Left ventricle myocardium inferior (tissue), 1 donor: ENCODE data around the gene PKP1. TPM values are rescaled to one million over a fixed set of nuclear protein-coding genes. Genes with fewer than 3 reads are reported as not detected.
"Not testable (repeated sequence)": the region's sequence is repeated elsewhere in the genome, so short reads cannot be mapped to it uniquely, and the experiment has no call there.

Experiments used
- DNase-seq: peaks from one replicate; pipeline ENCODE4 v3.0.0-alpha.2; 2020
- H3K27ac ChIP-seq: fragments of 200-600 bp; replicated peaks from 2 replicates; pipeline ENCODE4 v1.8.0; 2021
- H3K27me3 ChIP-seq: fragments of 200-600 bp; 2 replicates; pipeline ENCODE4 v1.8.0; 2021; ENCODE audit warnings: low read depth
- H3K36me3 ChIP-seq: fragments of 200-600 bp; 2 replicates; pipeline ENCODE4 v1.8.0; 2021
- H3K4me1 ChIP-seq: fragments of 200-600 bp; 2 replicates; pipeline ENCODE4 v1.8.0; 2021
- H3K4me3 ChIP-seq: fragments of 200-600 bp; 2 replicates; pipeline ENCODE4 v1.8.0; 2021; ENCODE audit warnings: mild to moderate bottlenecking, moderate library complexity
- H3K9me3 ChIP-seq: fragments of 200-600 bp; replicated peaks from 2 replicates; pipeline ENCODE4 v1.8.0; 2021
- intact Hi-C: fragments of 100-400 bp; cut with micrococcal nuclease; formaldehyde crosslinking; loops from one replicate; pipeline ENCODE4 v1.11.0; 2022
- long read RNA-seq: library from polyadenylated mRNA; unstranded; transcript quantifications from one replicate; pipeline ENCODE4 v2.0.0, GENCODE V29; 2021
- total RNA-seq: library from RNA; stranded (reverse); fragmentation: NEBNext Ultra II Directional; extraction: Animal tissue kit (Norgen Biotek cat#: 25700); gene quantifications from one replicate; pipeline ENCODE4 v1.2.1, GENCODE V29; 2021
- TF ChIP-seq, protein P1 (sequence below): fragments of 200-600 bp; IDR thresholded peaks from 2 replicates; pipeline ENCODE4 v1.8.0; 2021; ENCODE audit warnings: antibody characterized with exemption, mild to moderate bottlenecking, borderline replicate concordance
- donor health status: DM: no; HTN: yes; CAD: no; lungs with severe emphysema.

The PKP1 gene, protein sequence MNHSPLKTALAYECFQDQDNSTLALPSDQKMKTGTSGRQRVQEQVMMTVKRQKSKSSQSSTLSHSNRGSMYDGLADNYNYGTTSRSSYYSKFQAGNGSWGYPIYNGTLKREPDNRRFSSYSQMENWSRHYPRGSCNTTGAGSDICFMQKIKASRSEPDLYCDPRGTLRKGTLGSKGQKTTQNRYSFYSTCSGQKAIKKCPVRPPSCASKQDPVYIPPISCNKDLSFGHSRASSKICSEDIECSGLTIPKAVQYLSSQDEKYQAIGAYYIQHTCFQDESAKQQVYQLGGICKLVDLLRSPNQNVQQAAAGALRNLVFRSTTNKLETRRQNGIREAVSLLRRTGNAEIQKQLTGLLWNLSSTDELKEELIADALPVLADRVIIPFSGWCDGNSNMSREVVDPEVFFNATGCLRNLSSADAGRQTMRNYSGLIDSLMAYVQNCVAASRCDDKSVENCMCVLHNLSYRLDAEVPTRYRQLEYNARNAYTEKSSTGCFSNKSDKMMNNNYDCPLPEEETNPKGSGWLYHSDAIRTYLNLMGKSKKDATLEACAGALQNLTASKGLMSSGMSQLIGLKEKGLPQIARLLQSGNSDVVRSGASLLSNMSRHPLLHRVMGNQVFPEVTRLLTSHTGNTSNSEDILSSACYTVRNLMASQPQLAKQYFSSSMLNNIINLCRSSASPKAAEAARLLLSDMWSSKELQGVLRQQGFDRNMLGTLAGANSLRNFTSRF
- total RNA-seq = 0.38 TPM
- long read RNA-seq, partial matches to known transcripts = 0 of 1 reads
- long read RNA-seq, other reads (novel, unspliced or antisense) = 1 of 1 reads

DNA sequence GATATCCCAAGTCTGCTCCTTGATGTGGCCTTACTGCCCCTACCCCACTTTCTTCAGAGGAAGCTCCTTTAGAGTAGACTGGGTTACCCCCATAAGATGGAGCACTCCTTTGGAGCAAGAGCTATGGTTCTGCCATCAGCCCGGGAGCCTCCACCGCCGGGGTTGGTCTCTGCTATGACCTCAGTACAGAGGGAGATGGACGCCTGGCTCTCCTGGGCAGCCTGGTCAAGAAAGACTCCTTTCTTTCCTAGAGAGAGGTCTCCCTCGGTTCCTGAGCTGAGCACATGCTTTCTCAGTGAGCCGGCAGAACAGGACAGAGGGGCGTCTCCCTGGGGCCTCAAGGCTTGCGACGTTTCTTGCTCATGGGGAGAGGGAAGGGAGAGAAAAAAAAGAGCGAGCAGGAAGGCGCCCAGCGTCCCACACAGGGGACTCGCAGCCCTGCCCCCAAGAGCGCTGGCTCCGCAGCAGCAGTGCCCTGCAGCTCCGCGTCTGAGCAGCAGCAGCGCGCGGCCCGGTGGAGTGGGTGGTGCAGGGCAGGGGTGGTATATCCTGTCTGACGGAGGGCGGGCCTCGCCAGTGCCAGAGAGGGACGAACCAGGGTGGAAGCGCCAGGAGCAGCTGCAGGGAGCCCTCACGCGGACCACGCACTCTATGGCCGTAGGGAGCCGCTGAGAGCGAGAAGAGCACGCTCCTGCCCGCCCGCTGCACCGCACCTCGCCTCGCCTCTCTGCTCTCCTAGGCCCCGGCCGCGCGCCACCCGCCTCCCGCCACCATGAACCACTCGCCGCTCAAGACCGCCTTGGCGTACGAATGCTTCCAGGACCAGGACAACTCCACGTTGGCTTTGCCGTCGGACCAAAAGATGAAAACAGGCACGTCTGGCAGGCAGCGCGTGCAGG is at the start of gene PKP1:
PKP1 (plus strand) TSS at position 576 of the 899 bp plus-strand sequence; CDS start at position 773, 197 bp downstream.
- Histone ChIP-seq H3K27me3 (peaks cover 80% of the 10 kb centered on the region), H3K36me3 (no peaks in the 10 kb centered on the region), H3K4me1 (peaks cover 12% of the 10 kb centered on the region), H3K9me3 (no peaks in the 10 kb centered on the region), H3K27ac (no peak within 1 kb of the TSS), H3K4me3 (peak within 1 kb of the TSS; percentile 49)
- no peak for DNase-seq
- intact Hi-C loops = no loop called here
- TF ChIP-seq, protein P1, sequence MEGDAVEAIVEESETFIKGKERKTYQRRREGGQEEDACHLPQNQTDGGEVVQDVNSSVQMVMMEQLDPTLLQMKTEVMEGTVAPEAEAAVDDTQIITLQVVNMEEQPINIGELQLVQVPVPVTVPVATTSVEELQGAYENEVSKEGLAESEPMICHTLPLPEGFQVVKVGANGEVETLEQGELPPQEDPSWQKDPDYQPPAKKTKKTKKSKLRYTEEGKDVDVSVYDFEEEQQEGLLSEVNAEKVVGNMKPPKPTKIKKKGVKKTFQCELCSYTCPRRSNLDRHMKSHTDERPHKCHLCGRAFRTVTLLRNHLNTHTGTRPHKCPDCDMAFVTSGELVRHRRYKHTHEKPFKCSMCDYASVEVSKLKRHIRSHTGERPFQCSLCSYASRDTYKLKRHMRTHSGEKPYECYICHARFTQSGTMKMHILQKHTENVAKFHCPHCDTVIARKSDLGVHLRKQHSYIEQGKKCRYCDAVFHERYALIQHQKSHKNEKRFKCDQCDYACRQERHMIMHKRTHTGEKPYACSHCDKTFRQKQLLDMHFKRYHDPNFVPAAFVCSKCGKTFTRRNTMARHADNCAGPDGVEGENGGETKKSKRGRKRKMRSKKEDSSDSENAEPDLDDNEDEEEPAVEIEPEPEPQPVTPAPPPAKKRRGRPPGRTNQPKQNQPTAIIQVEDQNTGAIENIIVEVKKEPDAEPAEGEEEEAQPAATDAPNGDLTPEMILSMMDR = no peak

DNA sequence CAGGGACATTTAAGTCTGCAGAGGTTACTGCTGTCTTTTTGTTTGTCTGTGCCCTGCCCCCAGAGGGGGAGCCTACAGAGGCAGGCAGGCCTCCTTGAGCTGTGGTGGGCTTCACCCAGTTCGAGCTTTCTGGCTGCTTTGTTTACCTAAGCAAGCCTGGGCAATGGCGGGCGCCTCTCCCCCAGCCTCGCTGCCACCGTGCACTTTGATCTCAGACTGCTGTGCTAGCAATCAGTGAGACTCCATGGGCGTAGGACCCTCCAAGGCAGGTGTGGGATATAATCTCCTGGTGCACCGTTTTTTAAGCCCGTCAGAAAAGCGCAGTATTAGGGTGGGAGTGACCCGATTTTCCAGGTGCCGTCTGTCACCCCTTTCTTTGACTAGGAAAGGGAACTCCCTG is 43.7 kb upstream of the PKP1 start:
- peaks cover 43% of the 10 kb centered on the region for H3K27me3 ChIP-seq
- DNase-seq, intact Hi-C loops: not testable (repeated sequence)

DNA sequence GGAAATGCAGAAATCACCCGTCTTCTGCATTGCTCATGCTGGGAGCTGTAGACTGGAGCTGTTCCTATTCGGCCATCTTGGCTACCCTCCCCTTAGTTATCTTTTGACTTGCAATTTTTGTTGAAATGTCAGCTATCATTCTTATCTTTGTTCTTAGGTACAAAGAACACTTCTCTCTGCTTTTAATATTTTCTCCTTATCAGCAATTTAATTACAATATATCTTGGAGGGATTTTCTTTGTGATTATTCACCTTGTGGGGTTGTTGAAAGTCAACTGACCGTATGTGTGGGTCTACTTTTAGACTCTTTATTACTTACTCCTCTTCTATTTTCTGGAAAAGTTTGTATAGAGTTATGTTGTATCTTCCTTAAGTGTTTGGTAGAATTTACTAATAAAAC is 43.1 kb upstream of the PKP1 start:
- Histone ChIP-seq H3K27ac (no peak overlapping the region), H3K36me3 (no peaks in the 10 kb centered on the region), H3K27me3 (peaks cover 48% of the 10 kb centered on the region), H3K4me3 (no peak overlapping the region), H3K9me3 (no peaks in the 10 kb centered on the region), H3K4me1 (no peaks in the 10 kb centered on the region)
- no peak for DNase-seq
- intact Hi-C loops = no loop called here
- TF ChIP-seq, protein P1 = no peak

More for the DNA sequence above, 43.7 kb upstream of the PKP1 start:
- not testable (repeated sequence) for H3K4me3 ChIP-seq, H3K27ac ChIP-seq, H3K9me3 ChIP-seq, H3K4me1 ChIP-seq, H3K36me3 ChIP-seq

DNA sequence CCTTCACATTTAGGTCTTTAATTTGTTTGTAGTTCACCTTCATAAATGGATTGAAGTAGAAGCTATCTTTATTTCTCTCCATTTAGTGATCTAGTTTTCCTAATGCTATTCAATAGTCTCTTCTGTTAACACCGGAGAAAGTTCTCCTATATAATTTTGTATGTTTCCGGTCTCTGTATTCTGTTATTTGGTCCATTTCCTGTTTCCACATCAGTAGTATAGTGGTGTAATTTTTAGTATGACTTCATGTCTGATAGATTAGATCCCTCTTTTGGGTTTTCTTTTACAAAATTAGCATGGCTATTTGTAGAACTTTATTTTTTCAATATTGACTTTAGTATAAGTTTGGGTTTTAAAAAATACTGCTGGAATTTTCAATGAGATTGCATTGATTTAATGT is 41.6 kb upstream of the PKP1 start:
- Histone ChIP-seq H3K9me3 (no peaks in the 10 kb centered on the region), H3K36me3 (no peaks in the 10 kb centered on the region), H3K4me1 (no peaks in the 10 kb centered on the region), H3K27ac (no peak overlapping the region), H3K27me3 (peaks cover 49% of the 10 kb centered on the region), H3K4me3 (no peak overlapping the region)
- DNase-seq = no peak
- intact Hi-C loops = no loop called here
- TF ChIP-seq, protein P1 = no peak

DNA sequence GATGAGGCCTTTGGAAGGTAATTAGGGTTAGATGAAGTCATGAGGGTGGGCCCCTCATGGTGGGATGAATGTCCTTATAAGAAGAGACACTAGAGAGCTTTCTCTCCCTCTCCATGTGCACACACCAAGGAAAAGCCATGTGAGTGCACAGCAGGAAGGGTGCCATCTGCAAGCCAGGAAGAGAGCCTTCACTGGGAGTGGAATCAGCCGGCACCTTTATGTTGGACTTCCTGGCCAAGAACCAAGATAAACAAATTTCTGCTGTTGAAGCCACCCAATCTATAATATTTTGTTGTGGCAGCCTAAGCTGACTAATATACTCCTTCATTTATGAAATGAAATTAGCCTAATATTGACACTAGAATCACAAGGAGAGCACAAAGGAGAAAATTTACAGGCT is 38.2 kb upstream of the PKP1 start:
- Histone ChIP-seq H3K9me3 (no peaks in the 10 kb centered on the region), H3K4me3 (no peak overlapping the region), H3K36me3 (no peaks in the 10 kb centered on the region), H3K27ac (no peak overlapping the region), H3K4me1 (no peaks in the 10 kb centered on the region), H3K27me3 (peaks cover 49% of the 10 kb centered on the region)
- no peak for DNase-seq
- intact Hi-C loops = no loop called here
- TF ChIP-seq, protein P1 = no peak
